GM23338 (cell line): ENCODE measurements around the gene KNTC1. TPM values are rescaled to one million over a fixed set of nuclear protein-coding genes. Genes with fewer than 3 reads are reported as not detected.

Source experiments
- ATAC-seq: fragments of 200-7000 bp; cut with Tn5 transposase; 3 replicates; pipeline ENCODE4 v1.9.1; 2020
- DNase-seq: peaks from one replicate; pipeline ENCODE4 v3.0.0-alpha.2; 2015; ENCODE audit warnings: low spot score
- H2AFZ ChIP-seq: fragments of 200-600 bp; sonication (generic); 2 replicates; pipeline ENCODE4 v1.8.0; 2016; ENCODE audit warnings: antibody characterized with exemption, mild to moderate bottlenecking, moderate library complexity
- H3F3A ChIP-seq: fragments of 200-600 bp; sonication (generic); replicated peaks from 2 replicates; pipeline ENCODE4 v1.8.0; 2017; ENCODE audit warnings: antibody characterized with exemption, mixed run types, low read depth
- H3K27ac ChIP-seq: fragments of 200-600 bp; sonication (generic); 2 replicates; pipeline ENCODE4 v1.6.1; 2016; ENCODE audit warnings: low read depth
- H3K27me3 ChIP-seq: fragments of 200-600 bp; sonication (generic); 2 replicates; pipeline ENCODE4 v1.8.0; 2016; ENCODE audit warnings: mild to moderate bottlenecking, mixed run types, moderate library complexity; ENCODE audit not compliant: insufficient read depth
- H3K36me3 ChIP-seq: fragments of 200-600 bp; sonication (generic); 2 replicates; pipeline ENCODE4 v1.8.0; 2016; ENCODE audit warnings: mild to moderate bottlenecking; ENCODE audit not compliant: insufficient read depth
- H3K4me1 ChIP-seq: fragments of 200-600 bp; sonication (generic); 2 replicates; pipeline ENCODE4 v1.8.0; 2016; ENCODE audit warnings: mild to moderate bottlenecking, moderate library complexity; ENCODE audit not compliant: insufficient read depth
- H3K4me2 ChIP-seq: fragments of 200-600 bp; sonication (generic); 2 replicates; pipeline ENCODE4 v1.7.1; 2017; ENCODE audit warnings: mixed run types
- H3K4me3 ChIP-seq: fragments of 200-600 bp; sonication (generic); 2 replicates; pipeline ENCODE4 v1.6.1; 2016; ENCODE audit warnings: mixed run types
- H3K79me2 ChIP-seq: fragments of 200-600 bp; sonication (generic); replicated peaks from 2 replicates; pipeline ENCODE4 v1.8.0; 2017; ENCODE audit warnings: mild to moderate bottlenecking; ENCODE audit not compliant: insufficient read depth
- H3K9me2 ChIP-seq: fragments of 200-600 bp; sonication (generic); 2 replicates; pipeline ENCODE4 v1.8.0; 2017; ENCODE audit not compliant: insufficient read depth
- H4K20me1 ChIP-seq: fragments of 200-600 bp; sonication (generic); replicated peaks from 2 replicates; pipeline ENCODE4 v1.8.0; 2017; ENCODE audit warnings: mild to moderate bottlenecking; ENCODE audit not compliant: insufficient read depth
- H3K27ac Mint-ChIP-seq: 2 replicates; pipeline ENCODE4 v1.8.0; 2020; ENCODE audit warnings: inconsistent platforms, mild to moderate bottlenecking, moderate library complexity, mixed read lengths
- H3K27me3 Mint-ChIP-seq: 3 replicates; pipeline ENCODE4 v1.8.0; 2022; ENCODE audit warnings: low read depth, mild to moderate bottlenecking, moderate library complexity, mixed read lengths, inconsistent platforms; ENCODE audit not compliant: insufficient read depth, poor library complexity
- H3K36me3 Mint-ChIP-seq: 3 replicates; pipeline ENCODE4 v1.8.0; 2021; ENCODE audit warnings: low read depth, mild to moderate bottlenecking, inconsistent platforms, moderate library complexity, mixed read lengths
- H3K4me1 Mint-ChIP-seq: 3 replicates; pipeline ENCODE4 v1.8.0; 2020; ENCODE audit warnings: mild to moderate bottlenecking, inconsistent platforms, mixed read lengths
- H3K4me3 Mint-ChIP-seq: 3 replicates; pipeline ENCODE4 v1.8.0; 2021; ENCODE audit warnings: moderate library complexity, mild to moderate bottlenecking, inconsistent platforms, mixed read lengths
- H3K9me3 Mint-ChIP-seq: 3 replicates; pipeline ENCODE4 v1.8.0; 2020; ENCODE audit warnings: moderate library complexity, mild to moderate bottlenecking, inconsistent platforms, mixed read lengths
- CREB1 ChIP-seq: fragments of 250-450 bp; sonication (Bioruptor Pico); IDR thresholded peaks from 2 replicates; pipeline ENCODE4 v1.5.0; 2020; ENCODE audit warnings: low read depth, mild to moderate bottlenecking, moderate library complexity
- CTCF ChIP-seq, 2 experiments: fragments of 200-600 bp in 1 of 2; sonication (generic) in 1 of 2; conservative IDR thresholded peaks; 2 replicates each; pipeline versions ENCODE4 v1.5.1 to v1.6.1; 2016 to 2017; ENCODE audit warnings: antibody characterized with exemption in 2 of 2, low read depth in 2 of 2, mild to moderate bottlenecking in 2 of 2, moderate library complexity in 1 of 2
- ETS1 ChIP-seq: IDR thresholded peaks from 2 replicates; pipeline ENCODE4 v1.6.1; 2016; ENCODE audit warnings: antibody characterized with exemption
- EZH2 ChIP-seq: fragments of 200-600 bp; sonication (generic); IDR thresholded peaks from one replicate; pipeline ENCODE4 v1.8.0; 2017; ENCODE audit warnings: antibody characterized with exemption, mild to moderate bottlenecking, low read depth; ENCODE audit not compliant: unreplicated experiment
- EZH2phosphoT487 ChIP-seq: fragments of 200-600 bp; sonication (generic); IDR thresholded peaks from one replicate; pipeline ENCODE4 v1.8.1; 2018; ENCODE audit warnings: antibody characterized with exemption; ENCODE audit not compliant: unreplicated experiment
- JUNB ChIP-seq: IDR thresholded peaks from one replicate; pipeline ENCODE4 v1.6.1; 2016; ENCODE audit warnings: antibody characterized with exemption; ENCODE audit not compliant: unreplicated experiment
- NANOG ChIP-seq: IDR thresholded peaks from 2 replicates; pipeline ENCODE4 v1.6.1; 2016; ENCODE audit warnings: antibody characterized with exemption, borderline replicate concordance
- POLR2AphosphoS5 ChIP-seq: IDR thresholded peaks from 2 replicates; pipeline ENCODE4 v1.6.1; 2016; ENCODE audit warnings: antibody characterized with exemption, low read depth
- REST ChIP-seq: IDR thresholded peaks from one replicate; pipeline ENCODE4 v1.6.1; 2018; ENCODE audit warnings: antibody characterized with exemption; ENCODE audit not compliant: unreplicated experiment
- STAT1 ChIP-seq: IDR thresholded peaks from one replicate; pipeline ENCODE4 v1.6.1; 2016; ENCODE audit warnings: antibody characterized with exemption; ENCODE audit not compliant: unreplicated experiment
- ZNF114 ChIP-seq: fragments of 250-450 bp; sonication (Bioruptor Pico); IDR thresholded peaks from 2 replicates; pipeline ENCODE4 v1.5.0; 2020; ENCODE audit warnings: mild to moderate bottlenecking, moderate library complexity
- ZNF331 ChIP-seq: fragments of 250-450 bp; sonication (Bioruptor Pico); IDR thresholded peaks from 2 replicates; pipeline ENCODE4 v1.5.0; 2020; ENCODE audit warnings: low read depth, mild to moderate bottlenecking, moderate library complexity
- ZNF462 ChIP-seq: fragments of 250-450 bp; sonication (Bioruptor Pico); IDR thresholded peaks from 2 replicates; pipeline ENCODE4 v1.5.0; 2020; ENCODE audit warnings: mild to moderate bottlenecking, moderate library complexity
- polyA plus RNA-seq: library from polyadenylated mRNA; unstranded; fragments of >200 nt; fragmentation: Nextera tagmentation; extraction: Ambion mirVana; gene quantifications from 2 replicates; pipeline ENCODE4 v1.2.1, GENCODE V29; 2016
- total RNA-seq: library from RNA; depleted of rRNA; stranded (reverse); fragments of >200 nt; shearing (Covaris generic); gene quantifications from 2 replicates; pipeline ENCODE4 v1.2.3, GENCODE V29; 2014

The KNTC1 gene
- total and polyA plus RNA-seq, 2 experiments from 2014 or later: 55.2 to 98.0 TPM

GRCh38 chr12:122486805-122487426, 40.1 kb upstream of the KNTC1 start:
- H3K9me3 Mint-ChIP-seq: no peaks in the 10 kb centered on the region

More at GRCh38 chr12:122486805-122487426, 40.1 kb upstream of the KNTC1 start:
- Histone ChIP-seq H2AFZ (no peak overlapping the region), H3K79me2 (peaks cover 6% of the 10 kb centered on the region; the same call in 1 of the 2 replicates), H4K20me1 (peaks cover 12% of the 10 kb centered on the region; the same call in 1 of the 2 replicates), H3K27me3 (no peaks in the 10 kb centered on the region), H3K27ac (no peak overlapping the region), H3K9me2 (no peaks in the 10 kb centered on the region), H3F3A (no peaks in the 10 kb centered on the region), H3K4me3 (no peak overlapping the region), H3K36me3 (peaks cover 68% of the 10 kb centered on the region), H3K4me2 (no peak overlapping the region), H3K4me1 (no peaks in the 10 kb centered on the region)
- Mint-ChIP-seq H3K4me3 (no peak overlapping the region), H3K27ac (peak overlapping the region; percentile 17; the same call in 1 of the 2 replicates), H3K36me3 (peaks cover 79% of the 10 kb centered on the region), H3K27me3 (no peaks in the 10 kb centered on the region), H3K4me1 (no peaks in the 10 kb centered on the region)
- TF ChIP-seq POLR2AphosphoS5 (no peak), REST (no peak), JUNB (no peak), EZH2 (no peak), NANOG (no peak), ZNF331 (no peak), ETS1 (no peak), STAT1 (no peak), CTCF (conservative IDR thresholded peaks at IDR 0.05; ENCODE audit: low read depth in 2 of 2) (no peak), ZNF462 (no peak), CREB1 (CRISPR knock-in tag) (no peak), EZH2phosphoT487 (no peak), ZNF114 (CRISPR knock-in tag) (no peak)
- ATAC-seq: no peak
- no peak for DNase-seq
